HG03520 (cell line): ENCODE measurements around the gene DPYD.

Source experiments
- ATAC-seq: cut with Tn5 transposase; IDR thresholded peaks from one replicate; pipeline ENCODE4 v1.9.1; 2021; ENCODE audit warnings: mild to moderate bottlenecking, moderate library complexity; ENCODE audit not compliant: unreplicated experiment

Gene DPYD

GRCh38 chr1:97630948-97631347 lies 289.9 kb downstream of the DPYD start:
- no peak for ATAC-seq

DNA sequence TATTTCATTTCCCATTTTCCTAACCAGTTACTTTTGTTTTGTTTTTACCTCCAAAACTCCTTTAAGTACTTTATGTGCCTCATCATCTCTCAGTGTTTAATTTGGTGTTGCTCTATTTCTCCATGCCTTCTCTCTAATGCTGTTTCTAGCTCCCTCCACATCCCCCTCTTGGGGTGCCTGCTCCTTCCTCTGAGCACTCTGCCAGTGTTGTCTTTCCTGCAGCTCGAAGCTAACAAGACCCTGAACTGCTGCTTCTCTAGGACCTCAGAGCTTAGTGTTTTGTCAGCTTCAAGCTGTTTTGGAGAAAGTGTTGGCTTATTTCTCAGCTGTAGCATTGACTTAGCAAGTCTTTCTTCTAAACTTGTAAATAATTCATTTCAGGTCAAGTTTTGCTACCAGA lies 290.6 kb downstream of the DPYD start:
- no peak for ATAC-seq

DNA sequence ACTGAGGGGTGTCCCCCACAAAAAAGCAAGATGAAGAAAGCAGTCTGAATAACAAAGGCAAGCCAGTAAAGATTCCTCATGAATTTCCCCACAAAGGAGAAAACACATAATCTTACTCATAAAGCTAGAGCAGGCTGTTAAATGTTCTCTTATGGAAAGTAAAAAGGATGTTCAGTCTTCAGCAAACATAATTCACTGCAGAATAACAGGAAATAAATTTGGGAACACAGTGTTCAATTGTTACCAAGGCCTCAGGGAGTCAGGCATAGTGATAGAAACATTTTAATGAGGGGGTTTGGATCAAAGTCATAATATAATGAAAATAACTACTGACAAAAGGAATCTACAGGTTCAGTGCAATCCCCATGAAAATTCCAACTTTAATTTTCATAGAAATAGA lies 297.6 kb downstream of the DPYD start:
- no peak for ATAC-seq

GRCh38 chr1:97621955-97622354 lies 298.9 kb downstream of the DPYD start:
- ATAC-seq: no peak

DNA sequence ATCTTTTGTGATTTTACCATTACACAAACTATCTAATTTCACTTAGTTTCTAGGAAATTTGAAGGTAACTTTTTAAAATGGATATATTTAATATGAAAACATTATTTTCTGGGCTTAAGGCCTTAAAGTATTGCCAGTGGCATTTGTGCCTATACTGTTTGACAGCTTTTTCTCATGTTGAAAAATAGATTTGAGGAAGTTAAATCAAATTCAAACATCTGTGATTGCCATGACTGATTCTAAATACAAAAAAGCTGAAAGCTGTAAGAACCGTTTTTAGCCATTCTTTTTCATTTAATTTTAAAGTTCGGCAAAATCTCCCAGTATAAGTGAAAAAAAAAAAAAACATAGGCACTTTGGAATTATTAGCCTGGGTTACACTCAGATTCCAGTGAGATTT lies 301.1 kb downstream of the DPYD start:
- no peak for ATAC-seq

DNA sequence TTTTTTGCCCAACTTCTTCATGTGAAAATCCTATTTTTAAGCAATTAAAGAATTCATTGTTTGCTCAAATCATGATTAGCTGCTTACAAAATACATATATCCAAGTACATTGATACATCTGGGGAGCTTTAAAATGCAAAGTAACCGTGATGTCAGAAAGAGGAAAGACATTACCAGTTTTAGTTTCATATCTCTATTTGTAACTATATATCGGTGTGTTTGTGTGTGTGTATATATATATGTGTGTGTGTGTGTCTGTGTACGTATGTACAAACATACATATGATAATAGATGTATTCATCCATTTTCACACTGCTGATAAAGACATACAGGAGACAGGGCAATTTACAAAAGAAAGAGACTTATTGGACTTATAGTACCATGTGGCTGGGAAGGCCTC lies 310.1 kb downstream of the DPYD start:
- ATAC-seq: no peak

DNA sequence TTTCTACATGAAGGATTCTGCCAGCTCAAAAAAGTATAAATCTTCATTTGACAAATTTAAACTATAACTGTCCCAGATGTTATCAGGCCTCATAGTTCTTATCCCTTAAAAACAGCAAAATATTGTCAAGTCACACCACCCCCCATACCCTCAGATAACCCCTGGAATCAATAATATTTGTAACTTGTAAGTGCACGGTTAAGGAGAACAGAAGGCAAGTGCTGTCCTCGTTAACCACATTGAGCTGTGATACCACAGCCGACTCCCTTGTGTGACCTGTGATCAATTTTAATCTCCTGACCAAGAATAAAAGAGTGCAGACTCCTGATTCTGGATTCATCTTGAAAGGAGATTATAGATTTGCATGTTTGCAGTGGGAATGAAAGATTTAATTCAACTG lies 310.7 kb downstream of the DPYD start:
- no peak for ATAC-seq

DNA sequence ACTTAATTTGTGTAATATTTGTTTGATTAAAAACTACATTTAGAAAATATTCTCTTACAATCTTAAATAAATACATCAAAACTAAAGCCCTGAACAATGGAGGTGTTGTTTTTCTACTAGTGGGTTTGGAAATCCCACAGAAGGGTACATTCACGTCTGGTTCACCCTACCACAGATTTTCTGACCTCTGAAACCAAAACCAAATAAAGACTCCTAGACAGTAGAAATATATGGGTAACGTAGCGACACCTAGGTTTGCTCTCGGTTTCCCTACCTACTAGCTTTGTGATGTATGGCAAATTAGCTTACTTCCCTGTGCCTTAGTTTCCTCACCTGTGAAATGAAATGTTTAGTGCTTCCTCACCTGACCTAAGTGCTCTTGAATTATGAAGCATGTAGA lies 312.6 kb downstream of the DPYD start:
- peak; percentile 41 for ATAC-seq

DNA sequence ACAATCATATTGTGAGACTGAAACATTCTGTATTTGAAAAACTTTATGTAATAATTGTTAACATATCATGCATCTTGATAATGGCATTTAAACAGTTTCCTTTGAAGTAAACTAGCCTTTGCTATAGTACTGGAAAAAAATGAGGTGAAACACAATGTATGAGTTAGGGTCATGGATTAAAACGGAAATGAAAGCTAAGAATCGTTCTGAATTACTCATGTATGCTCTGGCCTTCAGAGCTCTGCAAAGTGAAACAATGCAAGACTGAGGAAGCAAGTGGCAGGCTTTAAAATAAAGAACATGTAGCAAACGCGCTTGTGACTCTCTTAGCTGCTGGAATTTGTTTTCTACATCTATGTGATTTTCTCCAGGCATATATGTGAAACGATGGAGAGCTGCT lies 317.1 kb downstream of the DPYD start:
- no peak for ATAC-seq

DNA sequence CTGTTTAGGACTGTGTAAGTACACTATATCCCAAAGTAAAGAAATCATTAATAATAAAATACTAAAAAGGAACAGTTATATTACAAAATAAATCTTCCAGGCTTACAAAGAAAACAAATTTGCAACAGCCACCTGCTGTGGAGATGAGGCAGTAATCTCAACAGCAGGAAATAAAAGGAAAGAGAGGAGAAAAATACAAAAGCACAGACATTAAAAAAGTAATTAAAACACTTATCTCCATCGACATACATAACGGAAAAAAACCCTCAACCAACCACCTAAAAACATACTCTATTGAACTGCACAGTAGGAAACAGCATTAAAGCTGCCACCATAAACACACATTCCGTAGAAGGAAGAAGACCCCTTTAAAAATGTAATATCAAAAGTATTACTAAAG lies 317.6 kb downstream of the DPYD start:
- no peak for ATAC-seq

DNA sequence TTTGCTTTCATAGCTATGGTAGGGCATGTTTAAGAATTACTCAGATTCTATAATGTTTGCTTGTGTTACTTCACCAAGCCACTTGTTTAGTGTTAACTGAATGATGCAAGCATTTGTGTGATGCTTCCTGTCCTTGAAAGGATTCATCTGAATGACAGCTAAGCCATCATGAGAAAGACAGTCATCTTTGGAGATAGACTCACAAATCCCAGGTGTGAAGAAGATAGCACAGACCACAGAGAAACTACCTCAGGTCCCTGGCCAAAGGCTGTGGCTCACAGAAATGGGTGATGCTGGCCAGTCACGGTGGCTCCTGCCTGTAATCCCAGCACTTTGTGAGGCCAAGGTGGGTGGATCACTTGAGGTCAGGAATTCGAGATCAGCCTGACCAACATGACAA lies 321.4 kb downstream of the DPYD start:
- no peak for ATAC-seq

- ATAC-seq: no peak
Measured at GRCh38 chr1:97593192-97593591, 327.6 kb downstream of the DPYD start.

DNA sequence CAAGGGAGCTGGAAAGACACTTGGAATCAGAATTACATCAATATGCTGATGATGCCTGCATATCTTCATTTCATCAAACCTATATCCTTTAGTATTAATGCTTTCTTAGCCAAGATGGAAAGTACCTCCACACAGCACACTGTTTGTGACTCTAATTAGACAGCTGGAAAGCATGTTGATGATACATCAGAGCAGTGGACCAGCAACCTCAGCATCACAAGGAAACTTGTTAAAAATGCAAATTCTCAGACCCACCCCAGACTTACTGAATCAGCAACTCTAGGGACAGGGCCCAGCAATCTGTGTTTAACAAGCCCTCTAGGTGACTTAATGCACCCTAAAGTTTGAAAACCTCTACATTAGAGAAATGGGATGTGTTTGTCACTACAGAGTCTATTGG lies 332.1 kb downstream of the DPYD start:
- ATAC-seq: no peak

- no peak for ATAC-seq
Measured at GRCh38 chr1:97581614-97582051, 339.2 kb downstream of the DPYD start.

GRCh38 chr1:97577613-97578012 lies 343.2 kb downstream of the DPYD start:
- no peak for ATAC-seq

GRCh38 chr1:97573553-97573952 lies 347.3 kb downstream of the DPYD start:
- no peak for ATAC-seq

GRCh38 chr1:97572561-97572960 lies 348.3 kb downstream of the DPYD start:
- no peak for ATAC-seq

GRCh38 chr1:97571760-97572159 lies 349.1 kb downstream of the DPYD start:
- ATAC-seq: no peak

GRCh38 chr1:97570691-97571090 lies 350.1 kb downstream of the DPYD start:
- ATAC-seq: no peak

GRCh38 chr1:97567000-97567749 lies 353.7 kb downstream of the DPYD start:
- ATAC-seq: no peak

DNA sequence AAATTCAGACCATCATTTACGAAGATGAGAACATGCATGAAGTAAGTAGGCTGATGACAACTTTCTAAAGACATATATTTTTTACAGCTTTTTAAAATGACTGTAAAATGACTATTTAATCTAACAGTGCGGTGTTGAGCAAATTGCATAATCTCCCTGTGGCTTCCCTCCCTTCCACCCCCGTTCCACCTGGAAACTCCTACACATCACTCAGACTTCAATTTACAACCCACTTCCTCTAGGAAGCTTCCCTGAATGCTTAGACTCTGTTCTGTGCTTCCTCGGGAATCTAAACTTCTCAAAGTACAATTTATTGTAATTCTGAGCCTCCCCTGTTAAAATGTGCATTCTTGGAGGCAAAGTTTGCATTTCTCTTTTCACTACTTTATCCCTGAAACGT lies 354.9 kb downstream of the DPYD start:
- no peak for ATAC-seq

DNA sequence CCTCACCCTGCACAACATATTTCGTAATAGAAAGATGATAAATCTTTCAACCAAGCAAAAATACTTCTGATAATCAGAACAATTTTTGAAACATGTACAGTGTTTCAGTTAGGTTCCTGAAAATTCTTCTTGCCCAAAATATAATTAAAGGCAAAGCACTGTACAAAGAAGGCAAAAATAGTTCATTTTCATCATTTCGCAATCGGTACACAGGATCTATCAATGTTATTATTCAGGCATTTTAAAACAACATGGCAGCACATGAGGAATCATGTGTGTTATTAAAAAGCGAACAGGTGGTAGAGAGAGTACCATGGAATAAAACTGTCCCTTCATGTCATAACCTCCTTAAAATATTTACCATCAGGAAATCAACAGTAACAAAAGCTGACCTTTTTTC lies 356.9 kb downstream of the DPYD start:
- ATAC-seq: no peak

GRCh38 chr1:97562081-97562480 lies 358.8 kb downstream of the DPYD start:
- ATAC-seq: no peak
